GM12878 (cell line): ENCODE data around the gene FGD6.

ENCODE experiments used
- CEBPB ChIP-seq, 2 experiments: fragments of 150-350 bp in 1 of 2; IDR thresholded peaks; 2 replicates each; pipeline ENCODE4 v1.6.1; 2012 to 2014; ENCODE audit warnings: low read depth in 2 of 2, low read length in 2 of 2, borderline replicate concordance in 1 of 2, inconsistent platforms in 1 of 2
- CTCF ChIP-seq, 3 experiments: IDR thresholded peaks in 2 of 3; conservative IDR thresholded peaks in 1 of 3; 2 replicates each; pipeline ENCODE4 v1.5.1; 2011; ENCODE audit warnings: low read depth in 3 of 3, low read length in 3 of 3, mild to moderate bottlenecking in 3 of 3, control low read depth in 2 of 3, moderate library complexity in 2 of 3, inconsistent platforms in 1 of 3, mixed read lengths in 1 of 3; ENCODE audit not compliant: control insufficient read depth in 2 of 3, insufficient read depth in 1 of 3; ENCODE audit errors: extremely low read depth in 1 of 3
- GABPA ChIP-seq: IDR thresholded peaks from 2 replicates; pipeline ENCODE4 v1.6.1; 2014; ENCODE audit warnings: antibody characterized with exemption, low read depth, mild to moderate bottlenecking, inconsistent platforms
- NBN ChIP-seq: fragments of 450-650 bp; IDR thresholded peaks from 2 replicates; pipeline ENCODE4 v1.6.1; 2016
- NR2C2 ChIP-seq: IDR thresholded peaks from 2 replicates; pipeline ENCODE4 v1.6.1; 2011; ENCODE audit warnings: borderline replicate concordance, low read depth; ENCODE audit not compliant: control insufficient read depth, insufficient read length
- POLR2AphosphoS5 ChIP-seq: IDR thresholded peaks from 2 replicates; pipeline ENCODE4 v1.6.1; 2011; ENCODE audit warnings: mild to moderate bottlenecking, low read length, inconsistent platforms
- RFX5 ChIP-seq: IDR thresholded peaks from 2 replicates; pipeline ENCODE4 v1.6.1; 2011; ENCODE audit warnings: low read depth, low read length, improper control_type of control experiment
- STAT1 ChIP-seq: fragments of 450-650 bp; conservative IDR thresholded peaks from 2 replicates; pipeline ENCODE4 v1.6.1; 2014; ENCODE audit warnings: antibody characterized with exemption, mild to moderate bottlenecking
- TAF1 ChIP-seq: IDR thresholded peaks from 2 replicates; pipeline ENCODE4 v1.6.1; 2011; ENCODE audit warnings: mild to moderate bottlenecking, low read depth, low read length, borderline replicate concordance
- TCF12 ChIP-seq: IDR thresholded peaks from 2 replicates; pipeline ENCODE4 v1.6.1; 2011; ENCODE audit warnings: low read depth, mild to moderate bottlenecking, low read length
- ZNF622 ChIP-seq: fragments of 450-650 bp; IDR thresholded peaks from 2 replicates; pipeline ENCODE4 v1.6.1; 2017; ENCODE audit warnings: mild to moderate bottlenecking, inconsistent platforms

DNA sequence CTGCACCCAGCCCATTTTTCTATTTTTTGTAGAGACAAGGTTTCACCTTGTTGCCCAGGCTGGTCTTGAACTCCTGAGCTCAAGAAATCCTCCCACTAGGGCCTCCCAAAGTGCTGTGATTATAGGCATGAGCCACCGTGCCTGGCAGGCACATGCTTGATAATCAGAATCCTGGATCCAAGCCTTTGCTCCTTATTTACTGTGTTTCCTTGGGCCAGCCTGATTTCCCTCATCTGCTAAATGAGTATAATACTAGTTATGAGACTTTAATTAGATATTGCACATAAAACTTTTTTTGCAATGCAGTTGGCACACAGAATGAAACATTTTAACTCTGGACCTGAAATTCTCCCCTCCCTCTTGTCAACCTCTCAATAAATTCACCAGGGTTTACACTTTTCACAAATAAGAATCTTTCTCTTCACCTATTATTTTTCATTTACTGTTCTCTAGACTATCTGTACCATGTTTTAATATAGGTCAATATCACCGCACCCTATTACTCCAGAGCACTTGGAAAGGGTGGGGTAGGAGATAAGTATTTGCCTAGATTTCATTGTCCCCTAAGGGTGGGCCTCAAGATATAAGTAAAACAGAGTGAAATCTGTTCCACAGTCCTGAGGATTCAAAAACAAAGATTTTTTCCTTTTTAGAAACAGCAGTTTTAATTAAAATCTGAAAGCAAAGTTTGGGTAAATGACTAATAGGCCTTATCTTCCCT, 74.7 kb downstream of the FGD6 start:
- no peak for TF ChIP-seq NR2C2
- TF ChIP-seq CTCF (IDR thresholded peaks at IDR 0.05 in 2 of 3, conservative IDR thresholded peaks at IDR 0.05 in 1 of 3; ENCODE audit: control insufficient read depth in 2 of 3, extremely low read depth in 1 of 3, insufficient read depth in 1 of 3, low read depth in 3 of 3, low read length in 3 of 3): no peak
- TF ChIP-seq TAF1: no peak
- no peak for TF ChIP-seq GABPA
- no peak for TF ChIP-seq STAT1
- no peak for TF ChIP-seq ZNF622
- TF ChIP-seq CEBPB (IDR thresholded peaks at IDR 0.05; ENCODE audit: borderline replicate concordance in 1 of 2, low read depth in 2 of 2, low read length in 2 of 2): no peak
- TF ChIP-seq TCF12: no peak
- no peak for TF ChIP-seq POLR2AphosphoS5
- no peak for TF ChIP-seq NBN
- no peak for TF ChIP-seq RFX5
